Left ventricle myocardium inferior (tissue), 1 donor: Measurements from ENCODE around the gene STK32C. TPM values are rescaled to one million over a fixed set of nuclear protein-coding genes. Genes with fewer than 3 reads are reported as not detected.

ENCODE experiments used
- DNase-seq: peaks from one replicate; pipeline ENCODE4 v3.0.0-alpha.2; 2020
- H3K27ac ChIP-seq: fragments of 200-600 bp; replicated peaks from 2 replicates; pipeline ENCODE4 v1.8.0; 2021
- H3K27me3 ChIP-seq: fragments of 200-600 bp; 2 replicates; pipeline ENCODE4 v1.8.0; 2021; ENCODE audit warnings: low read depth
- H3K36me3 ChIP-seq: fragments of 200-600 bp; 2 replicates; pipeline ENCODE4 v1.8.0; 2021
- H3K4me1 ChIP-seq: fragments of 200-600 bp; 2 replicates; pipeline ENCODE4 v1.8.0; 2021
- H3K4me3 ChIP-seq: fragments of 200-600 bp; 2 replicates; pipeline ENCODE4 v1.8.0; 2021; ENCODE audit warnings: mild to moderate bottlenecking, moderate library complexity
- H3K9me3 ChIP-seq: fragments of 200-600 bp; replicated peaks from 2 replicates; pipeline ENCODE4 v1.8.0; 2021
- CTCF ChIP-seq: fragments of 200-600 bp; IDR thresholded peaks from 2 replicates; pipeline ENCODE4 v1.8.0; 2021; ENCODE audit warnings: antibody characterized with exemption, mild to moderate bottlenecking, borderline replicate concordance
- intact Hi-C: fragments of 100-400 bp; cut with micrococcal nuclease; formaldehyde crosslinking; loops from one replicate; pipeline ENCODE4 v1.11.0; 2022
- total RNA-seq: library from RNA; stranded (reverse); fragmentation: NEBNext Ultra II Directional; extraction: Animal tissue kit (Norgen Biotek cat#: 25700); gene quantifications from one replicate; pipeline ENCODE4 v1.2.1, GENCODE V29; 2021
- donor health status: DM: no; HTN: yes; CAD: no; lungs with severe emphysema.

STK32C gene
- total RNA-seq, 1 donor from 2014 or later, result 4.4 TPM

DNA sequence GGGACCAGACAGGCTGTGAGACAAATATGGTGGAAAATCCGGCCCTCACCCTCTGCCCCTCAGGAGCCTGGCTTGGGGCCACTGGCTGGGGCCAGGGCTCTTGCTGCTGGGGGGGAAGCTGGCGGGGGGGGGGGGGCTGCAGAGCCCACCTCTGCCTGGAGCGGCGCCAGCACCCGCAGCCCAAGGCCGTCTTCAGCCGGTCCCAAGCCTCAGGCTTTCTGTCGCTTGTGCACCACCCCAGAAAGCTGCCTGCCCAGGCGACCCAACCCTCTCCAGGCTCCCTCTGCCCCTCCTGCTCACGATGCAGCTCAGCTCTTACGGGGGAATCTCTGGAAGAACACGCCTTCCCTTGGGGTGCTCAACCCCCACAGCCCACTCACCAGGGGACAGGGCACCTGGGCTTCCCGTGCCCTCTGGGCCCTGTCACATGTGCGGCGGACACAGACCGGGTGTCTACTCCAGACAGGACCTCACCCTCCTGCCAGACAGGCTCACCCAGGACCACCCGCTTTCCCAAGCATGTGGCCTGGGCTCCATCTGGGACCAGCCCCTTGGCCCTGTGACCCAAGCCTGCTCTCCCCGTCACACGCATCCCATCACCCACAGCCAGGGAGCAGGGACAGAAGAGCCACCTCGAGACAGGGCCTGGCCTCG, 77.1 kb downstream of the STK32C start:
- intact Hi-C loops, result no loop called here
- H3K4me3 ChIP-seq, result peak overlapping the region; percentile 56
- H3K27ac ChIP-seq, result peak overlapping the region; percentile 49
- no peaks in the 10 kb centered on the region for H3K27me3 ChIP-seq
- H3K4me1 ChIP-seq, result peaks cover 3% of the 10 kb centered on the region
- H3K36me3 ChIP-seq, result no peaks in the 10 kb centered on the region
- TF ChIP-seq CTCF, result no peak
- DNase-seq, result no peak
- H3K9me3 ChIP-seq, result no peaks in the 10 kb centered on the region

- H3K27me3 ChIP-seq, result no peaks in the 10 kb centered on the region
- no peaks in the 10 kb centered on the region for H3K36me3 ChIP-seq
- DNase-seq, result no peak
- H3K4me3 ChIP-seq, result peak overlapping the region; percentile 56
- H3K4me1 ChIP-seq, result peaks cover 3% of the 10 kb centered on the region
- intact Hi-C loops, result no loop called here
- peak overlapping the region; percentile 49 for H3K27ac ChIP-seq
- H3K9me3 ChIP-seq, result no peaks in the 10 kb centered on the region
- TF ChIP-seq CTCF, result no peak
These were observed 77.8 kb downstream of the STK32C start for GRCh38 chr10:132229834-132230556.

GRCh38 chr10:132229096-132229495, 78.7 kb downstream of the STK32C start:
- Histone ChIP-seq H3K4me3 (no peak overlapping the region), H3K4me1 (peaks cover 3% of the 10 kb centered on the region), H3K9me3 (no peaks in the 10 kb centered on the region), H3K36me3 (no peaks in the 10 kb centered on the region), H3K27me3 (no peaks in the 10 kb centered on the region), H3K27ac (no peak overlapping the region)
- TF ChIP-seq CTCF, result no peak
- intact Hi-C loops, result no loop called here
- no peak for DNase-seq

DNA sequence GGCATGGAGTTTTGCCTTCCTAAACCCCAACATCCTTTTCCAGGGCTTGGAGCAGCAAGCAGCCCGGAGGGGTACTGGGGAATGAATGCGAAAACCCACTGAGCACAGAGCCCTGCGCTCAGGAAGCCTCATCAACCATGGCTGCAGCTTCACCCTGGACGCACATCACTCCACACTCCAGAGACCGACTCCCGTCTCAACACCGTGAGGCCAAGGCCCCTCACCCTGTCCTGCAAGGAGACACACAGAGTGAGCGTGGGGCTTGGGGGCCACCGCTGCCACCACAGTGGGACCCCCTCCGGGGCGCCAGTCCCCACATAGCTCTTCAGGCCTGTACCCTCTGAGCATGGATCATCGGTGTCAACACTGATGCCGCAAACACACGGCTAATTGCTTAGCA, 79.1 kb downstream of the STK32C start:
- H3K36me3 ChIP-seq, result no peaks in the 10 kb centered on the region
- no peak overlapping the region for H3K4me3 ChIP-seq
- TF ChIP-seq CTCF, result no peak
- H3K4me1 ChIP-seq, result peaks cover 3% of the 10 kb centered on the region
- DNase-seq, result no peak
- H3K27me3 ChIP-seq, result no peaks in the 10 kb centered on the region
- H3K9me3 ChIP-seq, result no peaks in the 10 kb centered on the region
- intact Hi-C loops, result no loop called here
- H3K27ac ChIP-seq, result no peak overlapping the region

DNA sequence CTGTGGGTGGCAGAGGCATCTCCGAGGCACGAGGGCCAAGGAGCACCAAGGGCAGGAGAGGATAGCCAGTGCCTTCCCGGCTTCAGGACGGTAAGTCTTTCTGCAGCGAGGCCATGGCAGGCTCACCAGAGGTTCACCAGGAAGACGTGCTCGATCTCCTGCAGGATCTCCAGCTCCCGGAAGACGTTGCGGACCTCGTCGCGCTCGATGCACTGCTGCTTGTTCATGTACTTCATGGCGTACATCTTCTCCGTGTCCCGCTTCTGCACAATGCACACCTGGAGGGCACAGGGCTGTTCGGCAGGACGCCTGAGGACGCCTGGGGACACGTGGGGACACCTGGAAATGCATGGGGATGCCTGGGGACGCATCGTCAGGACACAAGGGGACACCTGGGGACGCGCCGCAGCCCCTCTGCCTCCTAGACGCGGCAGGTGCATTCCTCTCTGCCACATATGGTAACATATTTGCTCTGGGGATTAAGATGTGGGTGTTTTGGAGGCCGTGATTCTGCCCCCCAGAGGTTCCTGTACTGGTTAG, 79.8 kb downstream of the STK32C start:
- intact Hi-C loops, result no loop called here
- Histone ChIP-seq H3K27me3 (no peaks in the 10 kb centered on the region), H3K36me3 (no peaks in the 10 kb centered on the region), H3K9me3 (no peaks in the 10 kb centered on the region), H3K4me1 (peaks cover 3% of the 10 kb centered on the region), H3K27ac (no peak overlapping the region), H3K4me3 (no peak overlapping the region)
- no peak for TF ChIP-seq CTCF
- no peak for DNase-seq
